Coronary artery (tissue), 2 donors: ENCODE measurements around the gene WDR3.
A peak's percentile ranks its signal among the peaks of the same experiment; 100 is the strongest.

Experiments
- DNase-seq: peaks from one replicate; pipeline ENCODE4 v3.0.0-alpha.2; 2017; ENCODE audit warnings: low spot score
- H3K27ac ChIP-seq, 2 donors: fragments of 200-600 bp; sonication (generic); one replicate each; pipeline ENCODE4 v1.5.1; 2016 to 2019
- H3K4me3 ChIP-seq: fragments of 200-600 bp; sonication (generic); 2 replicates; pipeline ENCODE4 v1.5.1; 2016; ENCODE audit warnings: mild to moderate bottlenecking, moderate library complexity
- TF ChIP-seq, protein P1 (sequence below): fragments of 200-600 bp; sonication (generic); IDR thresholded peaks from one replicate; pipeline ENCODE4 v1.5.1; 2019; ENCODE audit warnings: antibody characterized with exemption

Gene WDR3

DNA sequence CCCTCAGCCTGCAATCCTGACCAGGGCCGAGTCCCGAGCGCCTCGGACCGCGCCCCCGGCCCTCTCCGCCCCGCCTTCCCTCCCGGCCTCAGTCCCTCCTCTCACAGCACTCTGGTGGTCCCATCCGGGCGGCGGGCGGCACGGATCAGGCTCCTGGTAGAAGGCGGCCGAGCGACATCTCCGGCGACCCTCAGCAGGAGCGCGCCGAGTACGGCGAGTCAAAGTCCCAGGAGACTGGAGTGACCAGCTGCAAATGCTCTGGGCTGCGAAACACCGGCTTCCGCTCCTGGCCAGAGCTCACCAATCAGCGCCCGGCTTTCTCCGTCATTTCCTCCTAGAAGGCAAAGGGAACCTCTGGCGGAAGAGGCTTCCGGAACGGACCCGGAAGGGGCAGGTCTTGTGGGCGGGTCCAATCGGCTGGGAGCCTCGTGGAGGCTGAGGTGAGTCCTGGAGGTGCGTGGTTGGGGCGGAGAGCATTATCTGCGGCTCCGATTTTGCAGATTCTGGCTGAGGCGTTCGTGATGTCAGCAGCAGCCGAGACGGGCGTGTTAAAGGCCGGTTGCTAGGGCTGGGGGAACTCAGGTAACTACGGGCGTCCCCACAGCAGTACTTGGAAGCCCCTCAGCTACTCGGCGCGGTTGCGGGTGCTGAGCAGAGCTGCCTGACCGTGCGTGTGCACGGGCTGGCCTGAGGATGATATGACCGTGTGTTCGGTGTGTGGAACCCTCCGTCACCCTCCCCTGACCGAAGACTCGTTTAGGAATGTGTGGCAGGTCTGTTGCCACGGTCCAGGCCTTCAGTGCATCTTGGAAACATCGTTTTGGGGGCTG is at the start of gene WDR3, which contains the start of gene GDAP2:
Gene WDR3, plus strand, starts transcription at position 397 of the 830 bp plus-strand sequence. CDS start 3,581 bp downstream, outside the sequence.
Gene GDAP2, minus strand, starts transcription at position 279 of the 830 bp plus-strand sequence. CDS start 9,264 bp downstream, outside the sequence.
- peak; percentile 97 for DNase-seq
- Histone ChIP-seq H3K4me3 (peak within 1 kb of the TSS; percentile 96), H3K27ac (peak within 1 kb of the TSS; percentile 74 to 94)
- TF ChIP-seq, protein P1, sequence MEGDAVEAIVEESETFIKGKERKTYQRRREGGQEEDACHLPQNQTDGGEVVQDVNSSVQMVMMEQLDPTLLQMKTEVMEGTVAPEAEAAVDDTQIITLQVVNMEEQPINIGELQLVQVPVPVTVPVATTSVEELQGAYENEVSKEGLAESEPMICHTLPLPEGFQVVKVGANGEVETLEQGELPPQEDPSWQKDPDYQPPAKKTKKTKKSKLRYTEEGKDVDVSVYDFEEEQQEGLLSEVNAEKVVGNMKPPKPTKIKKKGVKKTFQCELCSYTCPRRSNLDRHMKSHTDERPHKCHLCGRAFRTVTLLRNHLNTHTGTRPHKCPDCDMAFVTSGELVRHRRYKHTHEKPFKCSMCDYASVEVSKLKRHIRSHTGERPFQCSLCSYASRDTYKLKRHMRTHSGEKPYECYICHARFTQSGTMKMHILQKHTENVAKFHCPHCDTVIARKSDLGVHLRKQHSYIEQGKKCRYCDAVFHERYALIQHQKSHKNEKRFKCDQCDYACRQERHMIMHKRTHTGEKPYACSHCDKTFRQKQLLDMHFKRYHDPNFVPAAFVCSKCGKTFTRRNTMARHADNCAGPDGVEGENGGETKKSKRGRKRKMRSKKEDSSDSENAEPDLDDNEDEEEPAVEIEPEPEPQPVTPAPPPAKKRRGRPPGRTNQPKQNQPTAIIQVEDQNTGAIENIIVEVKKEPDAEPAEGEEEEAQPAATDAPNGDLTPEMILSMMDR = no peak

DNA sequence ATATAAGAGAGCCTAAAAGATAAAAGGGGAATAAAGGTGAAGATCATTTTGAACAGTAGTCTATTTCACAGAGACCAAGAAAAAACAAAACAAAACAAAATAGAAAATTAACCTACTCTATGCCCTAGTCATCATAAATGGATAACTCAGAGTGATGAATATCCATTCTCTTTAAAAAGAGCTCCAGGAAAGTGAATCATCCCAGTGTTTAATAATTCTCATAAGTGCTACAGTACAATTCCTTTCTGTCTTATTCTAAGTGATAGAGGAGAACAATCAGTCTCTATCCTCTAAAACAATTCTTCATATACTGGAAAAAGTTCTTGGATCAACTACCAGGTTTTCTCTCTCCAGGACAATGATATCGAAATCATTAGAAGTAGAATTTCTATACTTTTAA is 45.9 kb upstream of the WDR3 start:
- no peak overlapping the region for H3K4me3 ChIP-seq
- no peak for DNase-seq
- TF ChIP-seq, protein P1 = no peak
- no peak overlapping the region for H3K27ac ChIP-seq

DNA sequence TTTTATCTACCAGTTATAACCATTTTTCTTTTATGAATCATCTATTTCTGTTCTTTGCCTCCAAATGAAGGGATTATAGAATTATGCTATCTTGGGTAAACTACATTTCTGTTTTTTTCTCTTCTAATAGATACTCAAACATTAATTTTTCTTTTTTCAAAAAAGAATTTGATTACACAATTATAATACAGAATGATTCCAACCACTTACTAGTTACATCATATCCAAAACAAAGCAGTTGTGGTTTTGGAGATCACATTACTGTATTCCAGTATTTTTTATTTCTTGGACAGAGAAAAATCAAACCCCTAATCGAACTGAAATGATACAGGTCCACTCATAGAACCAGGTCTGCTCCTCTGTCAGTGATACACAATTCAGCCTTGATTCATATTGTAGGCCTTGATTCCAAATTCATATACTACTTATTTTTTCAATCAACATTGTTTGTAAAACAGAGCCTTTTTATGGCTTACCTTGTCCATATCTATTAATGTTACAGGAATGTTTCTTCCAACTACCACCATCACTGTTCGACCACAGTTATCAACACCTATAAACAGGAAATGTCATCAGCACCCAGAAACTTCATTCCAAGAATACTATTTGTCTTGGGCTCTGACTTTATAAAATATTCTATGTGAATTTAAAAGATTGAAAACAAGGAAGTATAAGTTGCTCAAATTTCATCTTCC is 43.3 kb upstream of the WDR3 start:
- no peak for DNase-seq
- Histone ChIP-seq H3K4me3 (no peak overlapping the region), H3K27ac (no peak overlapping the region)
- TF ChIP-seq, protein P1 = no peak

DNA sequence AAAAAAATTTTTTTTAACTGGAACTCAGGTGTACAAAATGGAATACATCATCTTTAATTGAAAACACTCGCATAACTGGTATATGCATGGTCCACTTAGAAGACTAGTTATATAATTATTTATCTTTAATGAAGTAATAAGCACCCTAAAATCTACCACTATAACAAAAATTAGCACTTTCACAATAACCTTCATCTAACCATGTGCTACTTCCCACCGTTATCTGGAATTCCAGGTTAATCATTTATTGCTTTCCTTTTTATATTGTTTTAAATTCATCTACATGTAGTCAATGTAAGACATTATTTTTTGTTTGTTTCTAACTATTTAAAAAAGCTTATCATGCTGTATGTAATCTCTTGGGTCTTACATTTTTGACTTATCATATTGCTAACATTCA is 39.1 kb upstream of the WDR3 start:
- TF ChIP-seq, protein P1 = no peak
- H3K27ac ChIP-seq = no peak overlapping the region
- no peak for DNase-seq
- no peak overlapping the region for H3K4me3 ChIP-seq

DNA sequence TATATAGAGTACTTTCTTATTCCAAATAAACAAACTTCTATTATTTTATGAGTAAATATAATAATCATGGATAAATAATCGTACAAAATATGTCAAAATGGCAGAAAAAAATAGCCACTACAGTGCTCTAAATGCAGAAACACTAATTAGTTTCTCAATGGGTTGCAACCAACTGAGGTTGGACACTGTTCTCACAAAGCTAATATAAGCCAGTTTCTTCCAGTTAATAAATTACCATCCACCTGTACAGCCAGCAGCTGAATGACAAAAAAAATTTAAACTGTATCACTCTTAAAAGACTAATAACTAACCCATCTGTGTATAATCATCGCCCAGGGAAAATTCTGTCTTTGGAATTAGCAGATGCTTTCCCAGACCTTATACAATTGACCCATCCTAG is 37.0 kb upstream of the WDR3 start:
- H3K4me3 ChIP-seq = no peak overlapping the region
- TF ChIP-seq, protein P1 = no peak
- H3K27ac ChIP-seq = no peak overlapping the region

DNA sequence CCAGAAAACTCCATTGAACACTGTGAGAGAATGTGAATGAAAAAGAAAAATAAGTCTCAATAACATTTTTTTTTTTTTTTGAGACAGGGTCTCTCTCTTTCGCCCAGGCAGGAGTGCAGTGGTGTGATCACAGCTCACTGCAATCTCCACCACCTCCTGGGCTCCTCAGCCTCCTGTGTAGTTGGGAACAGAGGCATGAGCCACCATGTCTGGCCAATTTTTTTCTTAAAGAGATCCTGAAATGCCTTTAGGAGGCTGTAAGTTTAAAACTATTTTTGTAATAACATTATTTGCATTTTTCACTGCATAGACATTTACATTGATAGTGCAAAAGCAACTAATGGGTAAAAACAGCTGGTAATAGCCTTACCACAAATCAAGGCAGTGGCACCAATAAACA is 35.5 kb upstream of the WDR3 start:
- Histone ChIP-seq H3K4me3 (no peak overlapping the region), H3K27ac (no peak overlapping the region)
- DNase-seq = no peak
- TF ChIP-seq, protein P1 = no peak

More for the DNA sequence above, 37.0 kb upstream of the WDR3 start:
- DNase-seq = no peak
